ENCODE results near the gene STRN4.
"Not testable (repeated sequence)": the region's sequence is repeated elsewhere in the genome, so short reads cannot be mapped to it uniquely, and the experiment has no call there.

The STRN4 gene

GRCh38 chr19:46714444-46715106 lies 31.7 kb downstream of the STRN4 start:
- Histone ChIP-seq H3K36me3 (ENCODE audit: insufficient read depth, low read length) (peaks cover under 1% of the 10 kb centered on the region), H3K27ac (ENCODE audit: low read depth, low read length) (peak overlapping the region; percentile 91), H3K4me3 (ENCODE audit: low read depth in 1 of 2, low read length in 2 of 2) (peak overlapping the region; percentile 70 to 81), H3K4me1 (ENCODE audit: insufficient read depth, low read length) (peaks cover 18% of the 10 kb centered on the region), H3K9me3 (ENCODE audit: low read length) (no peaks in the 10 kb centered on the region), H3K9ac (ENCODE audit: low read length) (peak overlapping the region; percentile 82), H3K27me3 (ENCODE audit: control insufficient read depth in 1 of 2, insufficient read depth in 2 of 2, low read length in 2 of 2) (no peaks in the 10 kb centered on the region)

GRCh38 chr19:46713781-46714443 lies 32.3 kb downstream of the STRN4 start:
- Histone ChIP-seq H3K36me3 (ENCODE audit: insufficient read depth, low read length) (no peaks in the 10 kb centered on the region), H3K9ac (ENCODE audit: low read length) (no peak overlapping the region), H3K27me3 (ENCODE audit: control insufficient read depth in 1 of 2, insufficient read depth in 2 of 2, low read length in 2 of 2) (no peaks in the 10 kb centered on the region), H3K4me3 (ENCODE audit: low read depth in 1 of 2, low read length in 2 of 2) (peak overlapping the region; percentile 70 to 81), H3K27ac (ENCODE audit: low read depth, low read length) (peak overlapping the region; percentile 91), H3K9me3 (ENCODE audit: low read length) (no peaks in the 10 kb centered on the region), H3K4me1 (ENCODE audit: insufficient read depth, low read length) (peaks cover 18% of the 10 kb centered on the region)

GRCh38 chr19:46712768-46713338 lies 33.4 kb downstream of the STRN4 start:
- not testable (repeated sequence) for H3K27me3 ChIP-seq (ENCODE audit: control insufficient read depth in 1 of 2, insufficient read depth in 2 of 2, low read length in 2 of 2); H3K27ac ChIP-seq (ENCODE audit: low read depth, low read length); H3K9me3 ChIP-seq (ENCODE audit: low read length); H3K9ac ChIP-seq (ENCODE audit: low read length); H3K4me3 ChIP-seq (ENCODE audit: low read depth in 1 of 2, low read length in 2 of 2); H3K36me3 ChIP-seq (ENCODE audit: insufficient read depth, low read length)
- peaks cover 16% of the 10 kb centered on the region for H3K4me1 ChIP-seq (ENCODE audit: insufficient read depth, low read length)

- H3K27me3 ChIP-seq (ENCODE audit: control insufficient read depth in 1 of 2, insufficient read depth in 2 of 2, low read length in 2 of 2): no peaks in the 10 kb centered on the region
- H3K9ac ChIP-seq (ENCODE audit: low read length): no peak overlapping the region
- no peaks in the 10 kb centered on the region for H3K9me3 ChIP-seq (ENCODE audit: low read length)
- no peak overlapping the region for H3K4me3 ChIP-seq (ENCODE audit: low read depth in 1 of 2, low read length in 2 of 2)
- peaks cover 11% of the 10 kb centered on the region for H3K4me1 ChIP-seq (ENCODE audit: insufficient read depth, low read length)
- no peak overlapping the region for H3K27ac ChIP-seq (ENCODE audit: low read depth, low read length)
- peaks cover 6% of the 10 kb centered on the region for H3K36me3 ChIP-seq (ENCODE audit: insufficient read depth, low read length)
Measured at GRCh38 chr19:46710687-46711086, 35.6 kb downstream of the STRN4 start.

- no peak overlapping the region for H3K9ac ChIP-seq (ENCODE audit: low read length)
- H3K36me3 ChIP-seq (ENCODE audit: insufficient read depth, low read length): peaks cover 36% of the 10 kb centered on the region
- no peaks in the 10 kb centered on the region for H3K9me3 ChIP-seq (ENCODE audit: low read length)
- no peak overlapping the region for H3K27ac ChIP-seq (ENCODE audit: low read depth, low read length)
- no peaks in the 10 kb centered on the region for H3K4me1 ChIP-seq (ENCODE audit: insufficient read depth, low read length)
- no peak overlapping the region for H3K4me3 ChIP-seq (ENCODE audit: low read depth in 1 of 2, low read length in 2 of 2)
- H3K27me3 ChIP-seq (ENCODE audit: control insufficient read depth in 1 of 2, insufficient read depth in 2 of 2, low read length in 2 of 2): no peaks in the 10 kb centered on the region
Measured at GRCh38 chr19:46704379-46705076, 41.7 kb downstream of the STRN4 start.

GRCh38 chr19:46700704-46701103 lies 45.5 kb downstream of the STRN4 start:
- Histone ChIP-seq H3K4me1 (ENCODE audit: insufficient read depth, low read length) (peaks cover 6% of the 10 kb centered on the region), H3K27me3 (ENCODE audit: control insufficient read depth in 1 of 2, insufficient read depth in 2 of 2, low read length in 2 of 2) (no peaks in the 10 kb centered on the region), H3K9me3 (ENCODE audit: low read length) (no peaks in the 10 kb centered on the region), H3K36me3 (ENCODE audit: insufficient read depth, low read length) (peaks cover 47% of the 10 kb centered on the region), H3K4me3 (ENCODE audit: low read depth in 1 of 2, low read length in 2 of 2) (no peak overlapping the region), H3K27ac (ENCODE audit: low read depth, low read length) (no peak overlapping the region), H3K9ac (ENCODE audit: low read length) (no peak overlapping the region)

GRCh38 chr19:46698395-46699321 lies 47.6 kb downstream of the STRN4 start:
- H3K27me3 ChIP-seq (ENCODE audit: control insufficient read depth in 1 of 2, insufficient read depth in 2 of 2, low read length in 2 of 2): no peaks in the 10 kb centered on the region
- H3K9me3 ChIP-seq (ENCODE audit: low read length): no peaks in the 10 kb centered on the region
- no peak overlapping the region for H3K27ac ChIP-seq (ENCODE audit: low read depth, low read length)
- peaks cover 53% of the 10 kb centered on the region for H3K36me3 ChIP-seq (ENCODE audit: insufficient read depth, low read length)
- H3K4me3 ChIP-seq (ENCODE audit: low read depth in 1 of 2, low read length in 2 of 2): no peak overlapping the region
- peaks cover 6% of the 10 kb centered on the region for H3K4me1 ChIP-seq (ENCODE audit: insufficient read depth, low read length)
- no peak overlapping the region for H3K9ac ChIP-seq (ENCODE audit: low read length)

GRCh38 chr19:46697204-46697960 lies 48.9 kb downstream of the STRN4 start:
- Histone ChIP-seq H3K4me3 (ENCODE audit: low read depth in 1 of 2, low read length in 2 of 2) (peak overlapping the region in 1 of 2 donors; percentile 17), H3K4me1 (ENCODE audit: insufficient read depth, low read length) (peaks cover 6% of the 10 kb centered on the region), H3K27ac (ENCODE audit: low read depth, low read length) (no peak overlapping the region), H3K36me3 (ENCODE audit: insufficient read depth, low read length) (peaks cover 64% of the 10 kb centered on the region), H3K9me3 (ENCODE audit: low read length) (no peaks in the 10 kb centered on the region), H3K9ac (ENCODE audit: low read length) (no peak overlapping the region), H3K27me3 (ENCODE audit: control insufficient read depth in 1 of 2, insufficient read depth in 2 of 2, low read length in 2 of 2) (no peaks in the 10 kb centered on the region)

GRCh38 chr19:46696866-46697203 lies 49.4 kb downstream of the STRN4 start:
- Histone ChIP-seq H3K27me3 (ENCODE audit: control insufficient read depth in 1 of 2, insufficient read depth in 2 of 2, low read length in 2 of 2) (no peaks in the 10 kb centered on the region), H3K9me3 (ENCODE audit: low read length) (no peaks in the 10 kb centered on the region), H3K9ac (ENCODE audit: low read length) (no peak overlapping the region), H3K4me3 (ENCODE audit: low read depth in 1 of 2, low read length in 2 of 2) (no peak overlapping the region), H3K27ac (ENCODE audit: low read depth, low read length) (no peak overlapping the region), H3K4me1 (ENCODE audit: insufficient read depth, low read length) (peaks cover 6% of the 10 kb centered on the region), H3K36me3 (ENCODE audit: insufficient read depth, low read length) (peaks cover 64% of the 10 kb centered on the region)

- Histone ChIP-seq H3K36me3 (ENCODE audit: insufficient read depth, low read length) (peaks cover 64% of the 10 kb centered on the region), H3K4me1 (ENCODE audit: insufficient read depth, low read length) (peaks cover 6% of the 10 kb centered on the region), H3K27ac (ENCODE audit: low read depth, low read length) (no peak overlapping the region), H3K27me3 (ENCODE audit: control insufficient read depth in 1 of 2, insufficient read depth in 2 of 2, low read length in 2 of 2) (no peaks in the 10 kb centered on the region), H3K9ac (ENCODE audit: low read length) (no peak overlapping the region), H3K9me3 (ENCODE audit: low read length) (no peaks in the 10 kb centered on the region), H3K4me3 (ENCODE audit: low read depth in 1 of 2, low read length in 2 of 2) (no peak overlapping the region)
Measured at GRCh38 chr19:46696052-46696451, 50.2 kb downstream of the STRN4 start.

All from muscle layer of colon (tissue), 2 donors.